ENCODE measurements around the gene C19orf53.

Gene C19orf53

DNA sequence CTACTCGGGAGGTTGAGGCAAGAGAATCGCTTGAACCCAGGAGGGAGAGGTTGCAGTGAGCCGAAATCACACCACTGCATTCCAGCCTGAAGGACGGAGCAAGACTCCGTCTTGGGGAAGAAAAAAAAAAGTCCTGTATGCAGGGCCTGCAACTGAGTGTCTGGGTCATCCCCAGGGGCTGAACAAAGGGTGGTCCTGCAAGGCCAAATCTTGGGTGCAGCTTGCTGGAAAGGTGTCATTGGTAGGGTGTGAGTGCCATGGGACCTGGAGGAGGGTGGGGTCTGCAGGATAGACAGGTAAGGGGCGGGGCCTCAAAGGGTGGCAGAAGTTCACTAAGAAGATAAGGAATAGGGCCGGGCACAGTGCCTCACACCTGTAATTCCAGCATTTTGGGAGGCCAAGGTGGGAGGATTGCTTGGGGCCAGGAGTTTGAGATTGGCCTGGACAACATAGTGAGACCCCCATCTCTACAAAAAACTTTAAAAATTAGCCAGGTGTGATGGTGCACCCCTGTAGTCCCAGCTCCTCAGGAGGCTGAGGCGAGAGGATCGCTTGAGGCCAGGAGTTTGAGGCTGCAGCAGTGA is 52.5 kb downstream of the C19orf53 start:
- DNase-seq (ENCODE audit: low read depth), result no peak

DNA sequence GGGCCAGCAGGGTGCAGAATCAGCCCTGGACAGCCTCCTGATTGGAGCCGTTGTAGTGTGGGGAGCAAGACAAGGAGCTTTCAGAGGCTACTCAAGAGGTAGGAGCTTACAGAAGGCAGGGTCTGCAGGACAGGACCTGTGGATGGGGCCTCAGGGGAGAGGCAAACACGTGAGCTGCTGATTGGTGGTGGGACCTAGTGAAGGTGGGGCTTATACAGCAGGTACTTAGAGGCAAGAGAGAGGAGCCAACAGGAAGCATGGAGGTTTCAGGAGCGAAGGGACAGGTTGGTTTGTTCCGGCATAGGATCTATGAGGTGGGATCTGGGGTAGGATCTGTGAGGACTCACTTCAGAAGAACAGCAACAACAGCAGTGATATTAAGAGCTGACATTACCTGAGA is 53.4 kb downstream of the C19orf53 start:
- no peak for DNase-seq (ENCODE audit: low read depth)

Data from stimulated activated CD8-positive, alpha-beta memory T cell treated with anti-CD3 and anti-CD28 coated beads, Interleukin-12 subunit alpha, Interleukin-12 subunit beta, amount 100 ng/mL, for 4 hours (primary cell).